Stomach smooth muscle (tissue), 2 donors: Measurements from ENCODE around the gene CD38.
"Not testable (repeated sequence)": the region's sequence is repeated elsewhere in the genome, so short reads cannot be mapped to it uniquely, and the experiment has no call there.

Experiments
- H3K27ac ChIP-seq: one replicate; pipeline ENCODE4 v1.7.0; 2013; ENCODE audit warnings: mild to moderate bottlenecking, low read length, inconsistent platforms
- H3K27me3 ChIP-seq, 2 donors: one replicate each; pipeline ENCODE4 v1.7.0; 2013; ENCODE audit warnings: low read length in 2 of 2; ENCODE audit not compliant: insufficient read depth in 2 of 2, control insufficient read depth in 1 of 2
- H3K36me3 ChIP-seq, 2 donors: one replicate each; pipeline ENCODE4 v1.7.0; 2013; ENCODE audit warnings: low read length in 2 of 2; ENCODE audit not compliant: control insufficient read depth in 2 of 2, insufficient read depth in 2 of 2
- H3K4me1 ChIP-seq: one replicate; pipeline ENCODE4 v1.7.0; 2013; ENCODE audit warnings: low read length; ENCODE audit not compliant: control insufficient read depth, insufficient read depth
- H3K4me3 ChIP-seq, 2 donors: one replicate each; pipeline ENCODE4 v1.7.0; 2013; ENCODE audit warnings: low read length in 2 of 2
- H3K9ac ChIP-seq, 2 donors: one replicate each; pipeline ENCODE4 v1.7.0; 2013; ENCODE audit warnings: low read length in 2 of 2, mild to moderate bottlenecking in 1 of 2
- H3K9me3 ChIP-seq, 2 donors: one replicate each; pipeline ENCODE4 v1.7.0; 2013; ENCODE audit warnings: low read length in 2 of 2; ENCODE audit not compliant: control insufficient read depth in 2 of 2
- donor health status: healthy.
- donor health status: Pancreatic carcinoma.

The CD38 gene

GRCh38 chr4:15778289-15779241 lies at the start of gene CD38:
TSS of gene CD38 (plus strand) at chr4:15778328. CDS start at chr4:15778415, 87 bp downstream.
- Histone ChIP-seq H3K9ac (peak within 1 kb of the TSS; percentile 25 to 62), H3K4me3 (peak within 1 kb of the TSS; percentile 65 to 85), H3K27ac (peak within 1 kb of the TSS; percentile 6), H3K36me3 (no peaks in the 10 kb centered on the region), H3K9me3 (no peaks in the 10 kb centered on the region), H3K27me3 (no peaks in the 10 kb centered on the region), H3K4me1 (peaks cover 6% of the 10 kb centered on the region)

- no peaks in the 10 kb centered on the region for H3K36me3 ChIP-seq
- H3K9me3 ChIP-seq, result no peaks in the 10 kb centered on the region
- no peak overlapping the region for H3K9ac ChIP-seq
These were observed 48.1 kb upstream of the CD38 start for GRCh38 chr4:15729910-15730533.

GRCh38 chr4:15733061-15733460 lies 45.1 kb upstream of the CD38 start:
- H3K9ac ChIP-seq, H3K36me3 ChIP-seq, H3K9me3 ChIP-seq, H3K27me3 ChIP-seq, H3K27ac ChIP-seq, H3K4me3 ChIP-seq, H3K4me1 ChIP-seq: not testable (repeated sequence)

More at GRCh38 chr4:15729910-15730533, 48.1 kb upstream of the CD38 start:
- no peaks in the 10 kb centered on the region for H3K4me1 ChIP-seq
- H3K4me3 ChIP-seq, result no peak overlapping the region
- H3K27me3 ChIP-seq, result no peaks in the 10 kb centered on the region
- H3K27ac ChIP-seq, result no peak overlapping the region

- H3K9ac ChIP-seq, result no peak overlapping the region
- H3K36me3 ChIP-seq, result no peaks in the 10 kb centered on the region
- H3K27ac ChIP-seq, result no peak overlapping the region
These were observed 42.6 kb upstream of the CD38 start for GRCh38 chr4:15735536-15735935.

GRCh38 chr4:15736514-15737050 lies 41.5 kb upstream of the CD38 start:
- H3K36me3 ChIP-seq, result no peaks in the 10 kb centered on the region
- H3K4me1 ChIP-seq, result no peaks in the 10 kb centered on the region
- H3K27ac ChIP-seq, result no peak overlapping the region
- no peaks in the 10 kb centered on the region for H3K27me3 ChIP-seq
- H3K9ac ChIP-seq, result no peak overlapping the region
- no peaks in the 10 kb centered on the region for H3K9me3 ChIP-seq
- H3K4me3 ChIP-seq, result no peak overlapping the region

More at GRCh38 chr4:15735536-15735935, 42.6 kb upstream of the CD38 start:
- no peaks in the 10 kb centered on the region for H3K4me1 ChIP-seq
- H3K27me3 ChIP-seq, result no peaks in the 10 kb centered on the region
- no peak overlapping the region for H3K4me3 ChIP-seq
- H3K9me3 ChIP-seq, result no peaks in the 10 kb centered on the region

- Histone ChIP-seq H3K27ac (no peak overlapping the region), H3K4me1 (no peaks in the 10 kb centered on the region), H3K27me3 (no peaks in the 10 kb centered on the region), H3K4me3 (no peak overlapping the region), H3K9me3 (peaks cover 0 to 4% of the 10 kb centered on the region in 2 donors), H3K9ac (no peak overlapping the region), H3K36me3 (no peaks in the 10 kb centered on the region)
These were observed 40.9 kb upstream of the CD38 start for GRCh38 chr4:15737255-15737654.

- H3K27ac ChIP-seq, result no peak overlapping the region
- no peak overlapping the region for H3K9ac ChIP-seq
- no peaks in the 10 kb centered on the region for H3K36me3 ChIP-seq
- H3K9me3 ChIP-seq, result peaks cover 0 to 4% of the 10 kb centered on the region in 2 donors
- no peak overlapping the region for H3K4me3 ChIP-seq
- no peaks in the 10 kb centered on the region for H3K27me3 ChIP-seq
- H3K4me1 ChIP-seq, result no peaks in the 10 kb centered on the region
These were observed 39.3 kb upstream of the CD38 start for GRCh38 chr4:15738877-15739276.

- Histone ChIP-seq H3K4me3 (no peak overlapping the region), H3K36me3 (no peaks in the 10 kb centered on the region), H3K27ac (no peak overlapping the region), H3K27me3 (no peaks in the 10 kb centered on the region), H3K4me1 (no peaks in the 10 kb centered on the region), H3K9ac (no peak overlapping the region), H3K9me3 (peaks cover 0 to 4% of the 10 kb centered on the region in 2 donors)
These were observed 37.2 kb upstream of the CD38 start for GRCh38 chr4:15740764-15741404.

GRCh38 chr4:15742083-15742582 lies 36.0 kb upstream of the CD38 start:
- Histone ChIP-seq H3K4me3 (no peak overlapping the region), H3K27me3 (no peaks in the 10 kb centered on the region), H3K9me3 (peaks cover 0 to 4% of the 10 kb centered on the region in 2 donors), H3K27ac (no peak overlapping the region), H3K36me3 (no peaks in the 10 kb centered on the region), H3K9ac (no peak overlapping the region), H3K4me1 (no peaks in the 10 kb centered on the region)

GRCh38 chr4:15742637-15743036 lies 35.5 kb upstream of the CD38 start:
- no peaks in the 10 kb centered on the region for H3K4me1 ChIP-seq
- no peak overlapping the region for H3K9ac ChIP-seq
- H3K27me3 ChIP-seq, result no peaks in the 10 kb centered on the region
- H3K27ac ChIP-seq, result no peak overlapping the region
- no peaks in the 10 kb centered on the region for H3K36me3 ChIP-seq
- H3K9me3 ChIP-seq, result peaks cover 0 to 4% of the 10 kb centered on the region in 2 donors
- no peak overlapping the region for H3K4me3 ChIP-seq
